Erythroblast (primary cell): ENCODE data around the gene FBXO15.

Source experiments
- GATA1 ChIP-seq: IDR thresholded peaks from 2 replicates; pipeline ENCODE4 v1.6.1; 2011; ENCODE audit warnings: low read depth, mild to moderate bottlenecking, control low read depth, low read length, moderate library complexity
- POLR2A ChIP-seq: IDR thresholded peaks from 2 replicates; pipeline ENCODE4 v1.6.1; 2011; ENCODE audit warnings: mild to moderate bottlenecking, low read length

GRCh38 chr18:74123200-74123599 is 24.4 kb downstream of the FBXO15 start:
- no peak for TF ChIP-seq POLR2A
- TF ChIP-seq GATA1: no peak
